ENCODE results near the gene CPNE5.

DNA sequence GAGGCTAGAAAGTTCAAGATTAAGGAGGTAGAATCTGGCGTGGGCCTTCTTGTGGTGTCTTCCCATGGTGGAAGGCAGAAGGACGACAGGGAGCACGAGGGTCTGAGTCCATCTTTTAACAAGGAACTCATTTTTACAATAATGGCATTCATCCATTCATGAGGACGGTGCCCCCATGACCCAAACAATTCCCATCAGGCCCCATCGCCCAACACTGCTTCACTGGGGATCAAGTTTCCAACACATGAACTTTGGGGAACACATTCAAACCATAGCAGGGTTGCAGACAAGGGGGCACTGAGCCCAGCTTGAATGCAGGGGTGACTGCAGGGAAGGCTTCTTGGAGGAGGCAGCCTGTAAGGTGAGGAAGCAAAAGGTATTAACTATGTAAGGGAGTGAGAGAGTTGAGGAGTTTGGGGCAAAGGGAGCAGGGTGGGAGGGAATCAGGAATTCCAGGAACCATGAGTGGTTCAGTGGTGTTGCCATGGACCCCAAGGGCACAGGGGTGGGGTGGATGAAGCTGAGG, 136.1 kb downstream of the CPNE5 start:
- TF ChIP-seq CTCF (IDR thresholded peaks at IDR 0.05) (no peak), POLR2A (IDR thresholded peaks at IDR 0.05) (no peak)
